Astrocyte (in vitro differentiated cells and primary cell): ENCODE data around the gene TSC2. TPM values are rescaled to one million over a fixed set of nuclear protein-coding genes. Genes with fewer than 3 reads are reported as not detected.
A peak's percentile ranks its signal among the peaks of the same experiment; 100 is the strongest.

Experiments used
- DNase-seq: peaks from one replicate; pipeline ENCODE4 v3.0.0-alpha.2; 2010; ENCODE audit warnings: low read depth
- FAIRE-seq: peaks from 2 replicates; lab custom pipeline; 2011; peaks lifted over from hg19 to GRCh38; lab: Jason Lieb, UNC
- H2AFZ ChIP-seq: 2 replicates; pipeline ENCODE4 v1.6.0; 2012; ENCODE audit warnings: low read depth, low read length, inconsistent platforms
- H3K27ac ChIP-seq: 2 replicates; pipeline ENCODE4 v1.5.1; 2011; ENCODE audit warnings: low read depth, low read length, inconsistent platforms
- H3K27me3 ChIP-seq: 2 replicates; pipeline ENCODE4 v1.6.0; 2011; ENCODE audit warnings: low read length, inconsistent platforms; ENCODE audit not compliant: insufficient read depth
- H3K36me3 ChIP-seq: 2 replicates; pipeline ENCODE4 v1.5.1; 2011; ENCODE audit warnings: low read length, inconsistent platforms; ENCODE audit not compliant: insufficient read depth
- H3K4me1 ChIP-seq: 2 replicates; pipeline ENCODE4 v1.5.1; 2011; ENCODE audit warnings: low read length, inconsistent platforms; ENCODE audit not compliant: insufficient read depth
- H3K4me2 ChIP-seq: 2 replicates; pipeline ENCODE4 v1.6.0; 2012; ENCODE audit warnings: low read length, inconsistent platforms
- H3K4me3 ChIP-seq: 2 replicates; pipeline ENCODE4 v1.5.1; 2011; ENCODE audit warnings: low read depth, mild to moderate bottlenecking, low read length, inconsistent platforms; ENCODE audit not compliant: insufficient read depth
- H3K79me2 ChIP-seq: 2 replicates; pipeline ENCODE4 v1.6.0; 2012; ENCODE audit warnings: mild to moderate bottlenecking, low read length, inconsistent platforms; ENCODE audit not compliant: insufficient read depth
- H3K9ac ChIP-seq: 2 replicates; pipeline ENCODE4 v1.6.0; 2012; ENCODE audit warnings: mild to moderate bottlenecking, low read length, inconsistent platforms
- H3K9me3 ChIP-seq: 2 replicates; pipeline ENCODE4 v1.5.1; 2012; ENCODE audit warnings: low read depth, mild to moderate bottlenecking, low read length, inconsistent platforms; ENCODE audit not compliant: insufficient read depth
- H4K20me1 ChIP-seq: 2 replicates; pipeline ENCODE4 v1.6.0; 2012; ENCODE audit warnings: low read length, inconsistent platforms; ENCODE audit not compliant: insufficient read depth
- H3K27ac Mint-ChIP-seq: one replicate; pipeline ENCODE4 v1.8.0; 2021; ENCODE audit warnings: mild to moderate bottlenecking, mixed read lengths; ENCODE audit not compliant: unreplicated experiment
- H3K27me3 Mint-ChIP-seq: one replicate; pipeline ENCODE4 v1.8.0; 2021; ENCODE audit warnings: low read depth, mixed read lengths; ENCODE audit not compliant: unreplicated experiment
- H3K36me3 Mint-ChIP-seq: one replicate; pipeline ENCODE4 v1.8.0; 2021; ENCODE audit warnings: low read depth, mixed read lengths; ENCODE audit not compliant: unreplicated experiment
- H3K4me1 Mint-ChIP-seq: one replicate; pipeline ENCODE4 v1.8.0; 2021; ENCODE audit warnings: low read depth, mixed read lengths; ENCODE audit not compliant: unreplicated experiment
- H3K4me3 Mint-ChIP-seq: one replicate; pipeline ENCODE4 v1.8.0; 2021; ENCODE audit warnings: mild to moderate bottlenecking, moderate library complexity, mixed read lengths; ENCODE audit not compliant: unreplicated experiment
- H3K9me3 Mint-ChIP-seq: one replicate; pipeline ENCODE4 v1.8.0; 2021; ENCODE audit warnings: mild to moderate bottlenecking, mixed read lengths; ENCODE audit not compliant: unreplicated experiment
- EZH2 ChIP-seq: IDR thresholded peaks from 2 replicates; pipeline ENCODE4 v1.6.1; 2012; ENCODE audit warnings: mild to moderate bottlenecking, low read length, inconsistent platforms; ENCODE audit not compliant: insufficient read depth
- total RNA-seq: library from RNA; stranded (reverse); gene quantifications from 2 replicates; pipeline ENCODE4 v1.2.1, GENCODE V29; 2021
- TF ChIP-seq, protein P1 (sequence below): IDR thresholded peaks from 2 replicates; pipeline ENCODE4 v1.5.1; 2011; ENCODE audit warnings: low read depth, mild to moderate bottlenecking, inconsistent platforms, low read length, moderate library complexity; ENCODE audit not compliant: insufficient read depth

The TSC2 gene
- total RNA-seq, 1 donor from 2014 or later = 89.5 TPM

DNA sequence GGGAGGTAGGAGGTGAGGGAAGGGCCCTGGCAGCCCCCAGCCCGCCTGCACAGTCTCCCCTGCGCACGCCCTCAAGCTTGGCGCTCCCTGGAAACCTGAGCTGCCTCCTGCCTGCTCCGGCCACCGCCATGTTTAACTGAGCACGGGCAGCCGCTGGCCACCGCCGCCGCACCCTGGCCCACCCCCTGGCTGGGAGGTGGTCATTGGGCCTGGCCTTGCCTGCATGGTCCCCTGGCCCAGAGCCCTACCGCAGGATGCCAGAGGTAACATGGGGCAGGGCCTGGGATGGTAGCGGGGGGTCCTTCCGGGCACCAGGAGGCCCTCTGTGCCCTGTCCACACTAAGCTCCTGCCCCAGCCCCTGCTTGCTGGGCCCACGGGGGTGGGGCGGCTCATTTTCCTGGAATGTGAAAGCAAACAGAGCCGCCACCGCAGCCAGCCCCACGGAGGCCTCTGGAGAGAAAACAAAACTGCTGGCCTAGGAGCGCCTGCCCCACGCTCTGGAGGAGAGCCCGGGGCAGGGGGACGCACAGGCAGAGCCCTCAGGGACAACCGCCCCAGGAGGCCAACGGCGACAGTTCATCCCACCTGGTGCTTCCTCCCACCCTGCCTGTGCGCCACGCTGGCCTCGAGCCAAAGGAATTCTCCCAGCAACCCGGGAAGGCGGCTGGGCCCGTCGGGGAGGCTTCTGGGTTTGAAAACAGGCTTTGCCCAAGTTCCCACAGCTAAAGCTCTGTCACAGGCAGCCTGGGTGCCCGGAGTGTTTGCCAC, 12.2 kb upstream of the TSC2 start:
- no peaks in the 10 kb centered on the region for H3K27me3 ChIP-seq
- peak overlapping the region; percentile 90 for H3K27ac ChIP-seq
- H3K4me1 ChIP-seq = peaks cover 73% of the 10 kb centered on the region
- Mint-ChIP-seq H3K27me3 (no peaks in the 10 kb centered on the region), H3K9me3 (no peaks in the 10 kb centered on the region), H3K4me1 (peaks cover 15% of the 10 kb centered on the region), H3K27ac (no peak overlapping the region), H3K36me3 (no peaks in the 10 kb centered on the region), H3K4me3 (no peak overlapping the region)
- H3K36me3 ChIP-seq = no peaks in the 10 kb centered on the region
- H4K20me1 ChIP-seq = peaks cover 3% of the 10 kb centered on the region
- DNase-seq = peak; percentile 74
- peak overlapping the region; percentile 8 for H2AFZ ChIP-seq
- peak overlapping the region; percentile 84 for H3K4me2 ChIP-seq
- peak overlapping the region; percentile 75 for H3K9ac ChIP-seq
- H3K9me3 ChIP-seq = no peaks in the 10 kb centered on the region
- TF ChIP-seq, protein P1, sequence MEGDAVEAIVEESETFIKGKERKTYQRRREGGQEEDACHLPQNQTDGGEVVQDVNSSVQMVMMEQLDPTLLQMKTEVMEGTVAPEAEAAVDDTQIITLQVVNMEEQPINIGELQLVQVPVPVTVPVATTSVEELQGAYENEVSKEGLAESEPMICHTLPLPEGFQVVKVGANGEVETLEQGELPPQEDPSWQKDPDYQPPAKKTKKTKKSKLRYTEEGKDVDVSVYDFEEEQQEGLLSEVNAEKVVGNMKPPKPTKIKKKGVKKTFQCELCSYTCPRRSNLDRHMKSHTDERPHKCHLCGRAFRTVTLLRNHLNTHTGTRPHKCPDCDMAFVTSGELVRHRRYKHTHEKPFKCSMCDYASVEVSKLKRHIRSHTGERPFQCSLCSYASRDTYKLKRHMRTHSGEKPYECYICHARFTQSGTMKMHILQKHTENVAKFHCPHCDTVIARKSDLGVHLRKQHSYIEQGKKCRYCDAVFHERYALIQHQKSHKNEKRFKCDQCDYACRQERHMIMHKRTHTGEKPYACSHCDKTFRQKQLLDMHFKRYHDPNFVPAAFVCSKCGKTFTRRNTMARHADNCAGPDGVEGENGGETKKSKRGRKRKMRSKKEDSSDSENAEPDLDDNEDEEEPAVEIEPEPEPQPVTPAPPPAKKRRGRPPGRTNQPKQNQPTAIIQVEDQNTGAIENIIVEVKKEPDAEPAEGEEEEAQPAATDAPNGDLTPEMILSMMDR = no peak
- TF ChIP-seq EZH2 = no peak
- peak overlapping the region; percentile 43 for H3K4me3 ChIP-seq
- peaks cover 45% of the 10 kb centered on the region for H3K79me2 ChIP-seq
- no peak for FAIRE-seq

DNA sequence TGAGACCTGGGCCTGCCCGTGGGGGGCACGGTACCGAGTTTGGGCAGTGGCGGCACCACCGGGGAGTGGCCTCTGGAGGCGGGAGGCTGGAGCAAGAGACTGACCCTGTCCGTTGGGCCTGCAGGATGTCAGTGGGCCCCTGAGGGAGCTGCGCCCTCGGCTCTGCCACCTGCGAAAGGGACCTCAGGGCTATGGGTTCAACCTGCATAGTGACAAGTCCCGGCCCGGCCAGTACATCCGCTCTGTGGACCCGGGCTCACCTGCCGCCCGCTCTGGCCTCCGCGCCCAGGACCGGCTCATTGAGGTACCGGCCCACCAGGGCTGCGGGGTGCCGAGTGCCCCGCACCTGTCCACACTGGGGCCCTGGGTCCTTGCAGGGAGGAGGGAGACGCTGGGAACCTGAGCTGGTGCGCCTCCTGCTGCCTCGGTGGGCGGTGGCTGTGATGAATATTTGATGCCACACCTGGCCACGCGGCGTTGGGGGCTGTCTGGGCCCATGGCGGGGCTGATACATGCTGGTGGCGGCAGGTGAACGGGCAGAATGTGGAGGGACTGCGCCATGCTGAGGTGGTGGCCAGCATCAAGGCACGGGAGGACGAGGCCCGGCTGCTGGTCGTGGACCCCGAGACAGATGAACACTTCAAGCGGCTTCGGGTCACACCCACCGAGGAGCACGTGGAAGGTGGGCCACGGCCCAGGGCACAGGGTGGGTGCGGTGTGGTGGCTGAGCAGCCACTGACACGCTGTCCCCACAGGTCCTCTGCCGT, 11.4 kb upstream of the TSC2 start:
- H3K4me3 Mint-ChIP-seq = no peak overlapping the region
- no peak for DNase-seq
- peak overlapping the region; percentile 75 for H3K9ac ChIP-seq

More for the DNA sequence above, 11.4 kb upstream of the TSC2 start:
- Histone ChIP-seq H3K4me2 (peak overlapping the region; percentile 84), H3K27me3 (no peaks in the 10 kb centered on the region), H3K27ac (peak overlapping the region; percentile 90), H3K36me3 (no peaks in the 10 kb centered on the region), H3K4me1 (peaks cover 80% of the 10 kb centered on the region), H3K4me3 (peak overlapping the region; percentile 43), H3K79me2 (peaks cover 45% of the 10 kb centered on the region), H3K9me3 (no peaks in the 10 kb centered on the region), H2AFZ (peak overlapping the region; percentile 5), H4K20me1 (peaks cover 3% of the 10 kb centered on the region)
- Mint-ChIP-seq H3K27ac (no peak overlapping the region), H3K9me3 (no peaks in the 10 kb centered on the region), H3K4me1 (peaks cover 15% of the 10 kb centered on the region), H3K36me3 (no peaks in the 10 kb centered on the region), H3K27me3 (no peaks in the 10 kb centered on the region)
- no peak for FAIRE-seq
- TF ChIP-seq, protein P1 = no peak
